MM.1S (cell line): Measurements from ENCODE around the gene HTRA1.

Experiments used
- EZH2 ChIP-seq: fragments of 300-600 bp; sonication (generic); optimal IDR thresholded peaks from 2 replicates; pipeline ENCODE3; 2017; ENCODE audit warnings: low read depth, mild to moderate bottlenecking, antibody characterized with exemption, low read length, mixed read lengths
- EZH2phosphoT487 ChIP-seq: fragments of 300-600 bp; sonication (generic); IDR thresholded peaks from 2 replicates; pipeline ENCODE4 v1.6.1; 2018; ENCODE audit warnings: antibody characterized with exemption, low read length
- TF ChIP-seq, protein P1 (sequence below): fragments of 300-600 bp; sonication (generic); IDR thresholded peaks from 2 replicates; pipeline ENCODE4 v1.5.1; 2016; ENCODE audit warnings: antibody characterized with exemption, low read length, mixed read lengths

DNA sequence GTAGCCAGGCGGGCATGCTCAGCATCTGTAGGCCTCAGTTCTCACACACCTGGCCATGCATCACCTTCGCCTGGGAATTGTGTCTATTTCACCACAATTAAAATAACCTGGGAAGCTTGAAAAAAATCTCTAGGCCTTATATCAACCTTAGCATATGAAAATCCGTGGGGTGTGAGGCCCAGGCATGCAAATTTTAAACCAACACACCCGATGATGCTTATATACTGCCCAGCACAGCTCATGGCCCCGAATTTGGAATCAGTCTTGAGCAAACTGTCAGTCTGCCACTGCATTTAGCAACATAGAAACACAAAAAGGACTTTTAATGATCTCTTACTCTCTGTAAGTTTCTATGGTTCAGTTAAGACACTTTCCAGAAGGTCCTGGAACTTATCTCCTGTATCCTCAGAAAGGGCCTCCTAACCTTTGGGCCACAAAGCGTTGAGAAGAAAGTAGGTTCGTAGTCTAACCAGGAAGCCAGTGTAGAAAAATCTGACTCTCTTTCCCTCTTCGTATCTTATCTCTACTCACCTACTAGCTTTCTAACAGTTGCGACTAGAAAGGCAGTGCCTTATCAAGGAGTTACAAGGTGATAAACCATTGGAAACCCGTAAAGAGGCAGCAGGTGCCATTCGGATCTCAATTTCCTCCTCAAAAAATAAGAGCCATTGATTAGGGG lies 87.2 kb downstream of the HTRA1 start:
- TF ChIP-seq, protein P1, sequence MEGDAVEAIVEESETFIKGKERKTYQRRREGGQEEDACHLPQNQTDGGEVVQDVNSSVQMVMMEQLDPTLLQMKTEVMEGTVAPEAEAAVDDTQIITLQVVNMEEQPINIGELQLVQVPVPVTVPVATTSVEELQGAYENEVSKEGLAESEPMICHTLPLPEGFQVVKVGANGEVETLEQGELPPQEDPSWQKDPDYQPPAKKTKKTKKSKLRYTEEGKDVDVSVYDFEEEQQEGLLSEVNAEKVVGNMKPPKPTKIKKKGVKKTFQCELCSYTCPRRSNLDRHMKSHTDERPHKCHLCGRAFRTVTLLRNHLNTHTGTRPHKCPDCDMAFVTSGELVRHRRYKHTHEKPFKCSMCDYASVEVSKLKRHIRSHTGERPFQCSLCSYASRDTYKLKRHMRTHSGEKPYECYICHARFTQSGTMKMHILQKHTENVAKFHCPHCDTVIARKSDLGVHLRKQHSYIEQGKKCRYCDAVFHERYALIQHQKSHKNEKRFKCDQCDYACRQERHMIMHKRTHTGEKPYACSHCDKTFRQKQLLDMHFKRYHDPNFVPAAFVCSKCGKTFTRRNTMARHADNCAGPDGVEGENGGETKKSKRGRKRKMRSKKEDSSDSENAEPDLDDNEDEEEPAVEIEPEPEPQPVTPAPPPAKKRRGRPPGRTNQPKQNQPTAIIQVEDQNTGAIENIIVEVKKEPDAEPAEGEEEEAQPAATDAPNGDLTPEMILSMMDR = no peak
- TF ChIP-seq EZH2phosphoT487 (no peak), EZH2 (no peak)
